Suprapubic skin (tissue), 4 donors: Measurements from ENCODE around the gene PODXL2.
"Not testable (repeated sequence)": the region's sequence is repeated elsewhere in the genome, so short reads cannot be mapped to it uniquely, and the experiment has no call there.

Experiments
- CTCF ChIP-seq, 2 donors: fragments of 200-600 bp in 1 of 2; fragments of 450-650 bp in 1 of 2; sonication (generic) in 1 of 2; IDR thresholded peaks; one replicate each; pipeline ENCODE4 v1.5.1; 2016 to 2019; ENCODE audit warnings: antibody characterized with exemption in 2 of 2, mild to moderate bottlenecking in 1 of 2, moderate library complexity in 1 of 2
- EP300 ChIP-seq: sonication (generic); formaldehyde crosslinking; IDR thresholded peaks from one replicate; pipeline ENCODE4 v1.6.1; 2017; ENCODE audit warnings: antibody characterized with exemption
- POLR2A ChIP-seq, 2 donors: fragments of 450-650 bp; IDR thresholded peaks; one replicate each; pipeline ENCODE4 v1.6.1; 2017; ENCODE audit warnings: antibody characterized with exemption in 2 of 2, mild to moderate bottlenecking in 2 of 2, moderate library complexity in 2 of 2
- POLR2AphosphoS5 ChIP-seq, 3 donors: sonication (generic); formaldehyde crosslinking; IDR thresholded peaks; one replicate each; pipeline ENCODE4 v1.6.1; 2017; ENCODE audit warnings: antibody characterized with exemption in 3 of 3

- not testable (repeated sequence) for TF ChIP-seq CTCF (IDR thresholded peaks at IDR 0.05); POLR2A (IDR thresholded peaks at IDR 0.05); EP300; POLR2AphosphoS5 (IDR thresholded peaks at IDR 0.05)
These were observed 23.4 kb upstream of the PODXL2 start for GRCh38 chr3:127605547-127605946.
